GM10847 (cell line): ENCODE measurements around the gene C12orf56.

ENCODE experiments used
- POLR2A ChIP-seq: IDR thresholded peaks from 2 replicates; pipeline ENCODE4 v1.6.1; 2011; ENCODE audit not compliant: insufficient read length; ENCODE audit errors: extremely low read depth

The C12orf56 gene

DNA sequence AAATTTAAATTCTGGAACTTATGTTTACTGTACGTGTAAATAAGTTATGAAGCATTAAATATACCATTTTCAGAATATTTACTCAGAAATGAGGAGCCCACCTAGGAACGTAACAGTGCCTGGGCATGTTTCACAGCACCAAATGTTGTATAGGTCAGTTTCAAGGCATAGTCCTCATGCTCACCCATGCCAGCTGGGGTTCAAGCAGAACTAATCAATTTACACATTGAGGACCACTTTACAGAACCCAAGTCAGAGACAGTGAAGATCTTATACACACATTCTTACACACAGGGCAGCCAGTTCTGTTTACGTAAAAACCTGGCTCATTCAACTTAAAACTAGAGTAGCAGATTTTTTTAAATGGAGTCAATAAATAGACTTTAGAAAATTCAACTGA is 170.5 kb downstream of the C12orf56 start:
- no peak for TF ChIP-seq POLR2A

DNA sequence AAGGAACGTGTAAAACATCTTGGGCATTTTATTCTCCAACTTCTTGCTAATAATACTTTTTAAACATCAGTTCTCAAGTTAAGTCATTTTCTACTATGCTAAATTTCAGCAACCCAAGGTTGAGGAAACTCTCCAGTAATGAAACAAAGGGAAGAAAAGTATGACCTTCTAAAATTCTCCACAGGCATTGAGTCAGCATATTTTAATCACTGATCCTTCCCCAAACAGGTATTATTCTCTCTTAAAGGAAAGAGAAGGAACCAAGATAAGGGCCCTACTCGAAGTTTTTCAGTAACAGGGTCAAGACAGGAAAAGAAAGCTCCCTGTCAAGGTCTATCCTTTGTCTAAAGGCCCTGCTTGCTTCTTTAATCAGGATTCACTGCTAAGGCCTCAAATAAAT is 171.4 kb downstream of the C12orf56 start:
- TF ChIP-seq POLR2A, result no peak

DNA sequence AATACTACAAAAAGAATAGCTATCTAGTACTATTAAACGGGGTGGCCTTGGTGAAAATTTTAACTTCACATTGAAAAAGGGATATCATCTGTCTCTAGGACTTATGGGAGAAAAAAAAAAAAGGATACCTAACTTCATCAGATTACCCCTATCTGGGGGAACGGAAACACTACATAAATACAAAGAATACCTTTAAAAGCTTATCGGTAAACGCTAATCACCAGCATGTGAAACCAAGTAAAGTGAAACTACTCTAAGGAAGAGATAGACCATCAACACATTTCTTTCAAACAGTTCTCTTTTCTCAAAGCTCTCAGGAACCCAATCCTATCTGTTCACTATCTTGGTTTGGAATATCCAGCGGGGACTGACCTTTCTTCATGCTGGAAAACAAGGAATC is 172.0 kb downstream of the C12orf56 start:
- no peak for TF ChIP-seq POLR2A

DNA sequence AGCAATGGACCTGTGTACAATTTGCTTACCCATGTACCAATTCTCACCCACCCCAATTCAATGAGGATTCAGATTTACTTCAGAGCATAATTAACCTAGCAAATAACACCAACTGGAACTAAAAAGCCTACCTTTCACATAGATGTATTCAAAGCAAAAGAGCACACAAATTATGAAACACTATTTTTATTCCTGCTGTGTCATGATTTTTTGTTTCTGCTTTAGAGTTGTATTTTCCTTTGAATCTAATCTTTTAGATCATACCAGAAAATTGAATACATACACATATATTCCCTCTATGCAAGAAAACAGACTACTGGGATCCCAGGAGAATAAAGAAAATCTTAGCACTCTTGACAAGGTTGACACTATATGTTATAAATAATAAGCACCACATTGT is 174.3 kb downstream of the C12orf56 start:
- no peak for TF ChIP-seq POLR2A
